Fibroblast of the aortic adventitia (primary cell): ENCODE results near the gene BPTF. TPM values are rescaled to one million over a fixed set of nuclear protein-coding genes. Genes with fewer than 3 reads are reported as not detected.

Source experiments
- DNase-seq: peaks from one replicate; pipeline ENCODE4 v3.0.0-alpha.2; 2010; ENCODE audit warnings: low read depth
- H3K4me3 ChIP-seq: 2 replicates; pipeline ENCODE4 v1.5.1; 2011; ENCODE audit warnings: low read depth, mild to moderate bottlenecking, control low read depth, low read length, moderate library complexity
- total RNA-seq: library from RNA; depleted of rRNA; stranded (reverse); fragments of >200 nt; gene quantifications from 2 replicates; pipeline ENCODE4 v1.2.3, GENCODE V29; 2012; ENCODE audit warnings: low replicate concordance
- TF ChIP-seq, protein P1 (sequence below): IDR thresholded peaks from 2 replicates; pipeline ENCODE4 v1.5.1; 2011; ENCODE audit warnings: mild to moderate bottlenecking, low read length, control low read depth, inconsistent platforms; ENCODE audit not compliant: insufficient read depth

Gene BPTF
- total RNA-seq, 1 donor, result 65.4 TPM

DNA sequence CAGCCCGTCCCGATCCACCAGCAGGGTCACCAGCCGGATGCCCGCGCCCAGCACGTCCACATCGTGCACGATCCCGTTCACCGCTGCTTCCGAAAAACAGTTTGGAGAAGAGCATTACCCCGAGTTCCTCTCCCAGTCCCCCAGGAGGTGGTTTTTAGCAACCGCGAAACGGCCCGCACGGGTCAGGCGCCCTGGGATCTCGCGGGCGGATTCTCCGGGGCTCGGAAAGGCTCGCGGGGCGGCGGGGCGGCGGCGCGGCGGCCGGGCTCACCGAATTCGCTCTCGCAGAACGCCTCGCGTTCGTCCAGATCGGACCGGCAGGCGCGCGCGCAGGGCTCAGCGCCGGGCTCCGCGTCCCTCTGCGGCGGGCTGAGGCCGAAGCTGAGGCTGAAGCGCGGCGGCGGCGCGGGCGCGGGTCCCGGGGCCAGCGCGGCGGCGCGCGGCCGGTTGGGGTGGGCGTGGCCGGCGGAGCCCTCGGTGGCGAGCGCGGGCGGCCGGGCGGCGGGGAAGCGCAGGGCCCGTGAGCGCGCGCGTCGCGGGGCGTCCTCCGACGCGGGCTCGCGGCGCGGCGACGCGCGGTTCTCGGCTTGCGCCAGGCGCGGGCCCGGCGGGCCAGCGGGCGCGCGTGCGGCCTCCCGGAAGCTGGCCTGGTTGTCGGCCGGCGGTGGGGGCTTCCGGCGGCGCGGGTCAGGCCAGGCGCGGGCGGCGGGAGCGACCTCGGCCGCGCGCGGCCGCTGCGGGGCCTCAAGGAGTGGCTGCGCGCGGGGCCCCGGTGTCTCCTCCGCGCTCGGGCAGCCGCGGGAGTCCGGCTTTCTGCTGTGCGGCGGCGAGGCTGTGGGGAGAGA, 168.1 kb downstream of the BPTF start:
- peak; percentile 74 for DNase-seq
- peak overlapping the region; percentile 78 for H3K4me3 ChIP-seq
- TF ChIP-seq, protein P1, sequence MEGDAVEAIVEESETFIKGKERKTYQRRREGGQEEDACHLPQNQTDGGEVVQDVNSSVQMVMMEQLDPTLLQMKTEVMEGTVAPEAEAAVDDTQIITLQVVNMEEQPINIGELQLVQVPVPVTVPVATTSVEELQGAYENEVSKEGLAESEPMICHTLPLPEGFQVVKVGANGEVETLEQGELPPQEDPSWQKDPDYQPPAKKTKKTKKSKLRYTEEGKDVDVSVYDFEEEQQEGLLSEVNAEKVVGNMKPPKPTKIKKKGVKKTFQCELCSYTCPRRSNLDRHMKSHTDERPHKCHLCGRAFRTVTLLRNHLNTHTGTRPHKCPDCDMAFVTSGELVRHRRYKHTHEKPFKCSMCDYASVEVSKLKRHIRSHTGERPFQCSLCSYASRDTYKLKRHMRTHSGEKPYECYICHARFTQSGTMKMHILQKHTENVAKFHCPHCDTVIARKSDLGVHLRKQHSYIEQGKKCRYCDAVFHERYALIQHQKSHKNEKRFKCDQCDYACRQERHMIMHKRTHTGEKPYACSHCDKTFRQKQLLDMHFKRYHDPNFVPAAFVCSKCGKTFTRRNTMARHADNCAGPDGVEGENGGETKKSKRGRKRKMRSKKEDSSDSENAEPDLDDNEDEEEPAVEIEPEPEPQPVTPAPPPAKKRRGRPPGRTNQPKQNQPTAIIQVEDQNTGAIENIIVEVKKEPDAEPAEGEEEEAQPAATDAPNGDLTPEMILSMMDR, result no peak

DNA sequence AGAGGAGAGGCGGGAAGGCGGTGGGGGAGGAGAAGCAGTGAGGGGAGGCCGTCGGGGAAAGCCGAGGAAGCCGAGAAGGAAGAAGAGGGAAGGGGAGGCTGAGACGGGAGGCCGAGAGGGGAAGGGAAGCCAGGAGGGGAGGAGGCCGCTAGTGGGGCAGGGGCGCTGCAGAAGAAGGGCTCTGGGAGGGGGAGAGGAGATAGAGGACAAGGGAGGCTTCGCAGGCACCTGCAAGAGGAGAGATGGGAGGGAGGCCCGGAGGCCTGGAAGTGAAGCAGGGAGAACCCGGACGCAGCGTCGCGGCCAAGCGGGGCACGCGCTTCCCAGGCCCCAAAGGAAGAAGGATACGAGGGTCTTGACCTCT, 168.7 kb downstream of the BPTF start:
- peak; percentile 18 for DNase-seq
- H3K4me3 ChIP-seq, result peak overlapping the region; percentile 71
- TF ChIP-seq, protein P1, result no peak

DNA sequence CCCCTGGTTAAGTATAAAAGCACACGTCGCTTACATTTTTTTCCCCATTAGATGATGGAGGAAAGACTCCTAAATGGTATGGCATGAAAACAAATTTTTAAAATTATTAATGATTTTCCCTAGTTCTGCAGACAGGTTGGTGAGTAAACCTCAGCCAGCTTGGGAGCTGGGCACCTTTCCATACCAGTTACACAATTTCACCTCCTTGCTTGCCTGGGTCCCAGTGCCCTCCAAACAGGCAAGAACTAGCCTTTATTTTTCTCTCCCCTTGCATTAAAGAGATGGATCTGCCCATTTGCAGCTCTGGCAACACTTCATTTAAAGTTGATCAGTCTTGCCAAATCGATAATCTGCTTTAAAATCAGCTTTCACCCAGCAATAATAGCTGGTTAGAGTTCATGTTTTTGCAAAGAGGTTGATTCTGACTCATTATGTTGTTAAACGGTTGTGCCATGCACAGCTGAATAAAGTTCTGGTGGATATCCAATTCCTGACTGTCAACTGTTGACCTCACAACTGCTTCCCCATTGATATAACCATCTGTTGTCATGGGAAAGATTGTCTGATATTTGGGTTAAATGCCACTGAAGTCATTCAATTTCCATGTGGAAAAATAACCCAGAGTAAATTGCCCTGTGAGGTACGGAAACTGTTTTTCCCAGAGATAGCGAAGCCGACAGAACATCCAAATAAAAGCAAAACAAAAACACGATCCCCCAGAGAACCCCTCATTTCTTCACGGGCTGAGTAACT, 169.7 kb downstream of the BPTF start:
- TF ChIP-seq, protein P1, result no peak
- peak; percentile 82 for DNase-seq
- H3K4me3 ChIP-seq, result peak overlapping the region; percentile 71

DNA sequence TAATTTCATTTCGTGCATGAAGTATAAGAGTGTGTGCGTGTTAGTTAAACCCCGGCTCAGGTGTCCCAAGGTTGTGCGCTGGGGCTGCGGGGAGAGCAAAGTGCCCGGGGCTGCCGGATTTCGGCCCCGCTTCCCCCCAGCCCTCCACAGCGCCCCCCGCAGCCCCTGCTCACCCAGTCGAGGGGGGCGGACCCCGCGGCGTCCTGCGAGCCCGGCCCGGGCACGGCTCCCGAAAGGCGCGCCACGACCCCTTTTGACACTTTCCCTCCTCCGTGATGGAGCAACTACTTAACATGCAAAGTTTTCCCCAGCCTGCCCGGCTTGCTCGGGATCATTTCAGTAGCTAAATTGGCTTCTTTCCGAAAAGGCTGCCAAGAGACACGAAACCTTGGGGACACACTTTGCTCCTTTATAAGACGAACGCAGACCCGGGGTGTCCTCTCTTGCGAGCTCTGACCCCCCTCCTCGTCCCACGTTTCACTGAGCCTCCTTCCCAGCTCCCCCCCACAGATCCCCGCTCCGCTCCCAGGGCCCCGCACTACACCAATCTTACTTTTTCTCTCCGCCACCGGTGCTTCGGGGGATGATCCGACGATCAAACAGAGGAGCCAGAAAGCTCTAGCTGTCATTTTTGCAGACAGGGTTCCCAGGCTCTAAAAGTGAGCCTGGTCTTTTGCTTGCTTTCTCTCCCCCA, 170.4 kb downstream of the BPTF start:
- TF ChIP-seq, protein P1, result no peak
- DNase-seq, result peak; percentile 7

DNA sequence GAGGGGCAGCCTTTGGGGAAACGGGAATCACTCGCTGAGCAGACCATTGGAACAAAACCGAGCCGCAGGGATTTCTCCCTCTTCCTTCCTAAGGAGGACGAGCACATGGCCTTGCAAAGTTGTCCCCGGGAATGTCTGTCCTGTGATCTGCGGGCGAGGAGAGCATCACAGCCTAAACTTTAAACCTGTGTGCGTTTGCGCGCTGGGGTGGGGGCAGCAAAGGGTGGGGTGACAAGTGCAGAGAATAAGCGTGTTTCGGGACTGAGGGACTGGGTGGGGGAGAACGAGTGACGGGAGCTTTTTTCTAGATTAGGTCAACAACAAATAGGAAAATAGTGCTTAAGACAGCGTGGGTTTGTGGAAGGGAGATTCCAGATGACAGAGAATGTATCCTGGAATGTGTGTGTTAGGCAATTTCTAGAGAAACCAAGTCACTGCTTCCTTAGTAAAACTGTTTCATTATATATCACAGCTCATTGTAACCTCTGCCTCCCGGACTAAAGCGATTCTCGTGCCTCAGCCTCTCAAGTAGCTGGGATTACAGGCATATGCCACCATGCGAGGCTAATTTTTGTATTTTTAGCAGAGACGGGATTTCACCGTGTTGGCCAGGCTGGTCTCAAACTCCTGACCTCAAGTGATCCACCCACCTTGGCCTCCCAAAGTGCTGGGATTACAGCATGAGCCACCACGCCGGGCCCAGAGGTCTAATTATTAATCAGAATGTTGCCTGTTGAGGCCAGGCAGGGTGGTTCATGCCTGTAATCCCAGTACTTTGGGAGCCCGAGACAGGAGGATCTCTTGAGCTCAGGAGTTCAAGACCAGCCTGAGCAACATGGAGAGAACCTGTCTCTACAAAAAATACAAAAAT, 171.2 kb downstream of the BPTF start, which contains the start of gene C17orf58:
Gene C17orf58 (minus strand): TSS at position 169 of the 871 bp plus-strand sequence. CDS start 271 bp downstream, outside the sequence.
- peak; percentile 67 for DNase-seq
- H3K4me3 ChIP-seq, result peak within 1 kb of the TSS; percentile 64

More for the DNA sequence above, 170.4 kb downstream of the BPTF start:
- peak overlapping the region; percentile 64 for H3K4me3 ChIP-seq

DNA sequence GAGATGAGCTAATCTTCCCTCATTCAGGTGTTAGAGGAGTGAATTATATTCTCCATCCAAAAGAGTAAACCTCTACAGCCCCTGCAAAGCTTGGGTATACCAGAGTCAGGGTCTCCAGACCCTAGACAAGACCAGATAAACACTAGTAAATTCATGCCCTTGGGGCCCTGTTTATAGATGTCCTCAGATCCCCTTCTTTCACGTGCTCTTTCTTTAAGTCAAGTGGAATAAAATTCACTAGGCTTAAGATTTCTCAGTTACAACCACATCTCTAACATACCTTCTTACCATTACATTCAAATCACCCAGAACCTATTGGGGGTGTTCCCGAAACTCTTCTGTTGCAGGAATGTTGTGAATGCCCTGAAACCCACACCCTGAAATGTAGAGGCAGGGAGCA, 173.2 kb downstream of the BPTF start:
- TF ChIP-seq, protein P1, result no peak
- no peak for DNase-seq
- no peak overlapping the region for H3K4me3 ChIP-seq
